GM18508 (cell line): ENCODE data around the gene BIRC6.
A peak's percentile ranks its signal among the peaks of the same experiment; 100 is the strongest.
"Not testable (repeated sequence)": the region's sequence is repeated elsewhere in the genome, so short reads cannot be mapped to it uniquely, and the experiment has no call there.

Source experiments
- ATAC-seq: cut with Tn5 transposase; IDR thresholded peaks from one replicate; pipeline ENCODE4 v1.9.1; 2021; ENCODE audit warnings: moderate number of reproducible peaks; ENCODE audit not compliant: insufficient read depth, unreplicated experiment

The BIRC6 gene

GRCh38 chr2:32591669-32592463 lies 235.0 kb downstream of the BIRC6 start:
- ATAC-seq = no peak

- no peak for ATAC-seq
These were observed 237.8 kb downstream of the BIRC6 start for GRCh38 chr2:32594573-32594972.

GRCh38 chr2:32611366-32611765 lies 254.5 kb downstream of the BIRC6 start:
- no peak for ATAC-seq

GRCh38 chr2:32611771-32612170 lies 254.9 kb downstream of the BIRC6 start:
- ATAC-seq = no peak

GRCh38 chr2:32614084-32614483 lies 257.3 kb downstream of the BIRC6 start:
- ATAC-seq = no peak

GRCh38 chr2:32617599-32618189 lies 260.9 kb downstream of the BIRC6 start:
- ATAC-seq = no peak

- no peak for ATAC-seq
These were observed 265.9 kb downstream of the BIRC6 start for GRCh38 chr2:32622570-32623310.

- ATAC-seq = no peak
These were observed 266.5 kb downstream of the BIRC6 start for GRCh38 chr2:32623311-32623706.

- ATAC-seq = no peak
These were observed 268.0 kb downstream of the BIRC6 start for GRCh38 chr2:32624812-32625211.

- ATAC-seq = no peak
These were observed 269.9 kb downstream of the BIRC6 start for GRCh38 chr2:32626639-32627221.

GRCh38 chr2:32627441-32627813 lies 270.6 kb downstream of the BIRC6 start:
- ATAC-seq = peak; percentile 24

GRCh38 chr2:32627814-32628579 lies 271.2 kb downstream of the BIRC6 start, which contains the start of gene TTC27:
Gene TTC27, plus strand, starts transcription at chr2:32628050. Its CDS starts 243 bp downstream, at chr2:32628293.
- peak; percentile 98 for ATAC-seq

GRCh38 chr2:32632089-32632488 lies 275.3 kb downstream of the BIRC6 start:
- ATAC-seq = no peak

- no peak for ATAC-seq
These were observed 276.2 kb downstream of the BIRC6 start for GRCh38 chr2:32633040-32633439.

- ATAC-seq = not testable (repeated sequence)
These were observed 281.7 kb downstream of the BIRC6 start for GRCh38 chr2:32638548-32638947.

GRCh38 chr2:32641180-32641579 lies 284.4 kb downstream of the BIRC6 start:
- ATAC-seq = no peak

GRCh38 chr2:32647180-32647651 lies 290.4 kb downstream of the BIRC6 start:
- ATAC-seq = no peak

- no peak for ATAC-seq
These were observed 295.9 kb downstream of the BIRC6 start for GRCh38 chr2:32652555-32653209.

GRCh38 chr2:32656069-32656468 lies 299.2 kb downstream of the BIRC6 start:
- no peak for ATAC-seq
